Activated CD4-positive, alpha-beta memory T cell treated with anti-CD3 and anti-CD28 coated beads for 36 hours (primary cell): ENCODE results near the gene C1QBP. TPM values are rescaled to one million over a fixed set of nuclear protein-coding genes. Genes with fewer than 3 reads are reported as not detected.
A peak's percentile ranks its signal among the peaks of the same experiment; 100 is the strongest.
"Not testable (repeated sequence)": the region's sequence is repeated elsewhere in the genome, so short reads cannot be mapped to it uniquely, and the experiment has no call there.

Experiments used
- CTCF ChIA-PET: fragments of 350-600 bp; sonication (Branson Sonifier 250); formaldehyde crosslinking; loops from one replicate; lab custom pipeline; 2021; ENCODE audit warnings: antibody characterized with exemption, inconsistent platforms; lab: Charles Lee
- POLR2A ChIA-PET: fragments of 350-600 bp; sonication (Branson Sonifier 250); formaldehyde crosslinking; loops from one replicate; lab custom pipeline; 2021; ENCODE audit warnings: antibody characterized with exemption; lab: Charles Lee
- DNase-seq: peaks from one replicate; pipeline ENCODE4 v3.0.0-alpha.2; 2020
- H3K27ac Mint-ChIP-seq: one replicate; pipeline ENCODE4 v1.8.0; 2021; ENCODE audit warnings: mixed read lengths
- H3K27me3 Mint-ChIP-seq: one replicate; pipeline ENCODE4 v1.8.0; 2021; ENCODE audit warnings: mixed read lengths
- H3K36me3 Mint-ChIP-seq: one replicate; pipeline ENCODE4 v1.8.0; 2021; ENCODE audit warnings: mixed read lengths
- H3K4me1 Mint-ChIP-seq: one replicate; pipeline ENCODE4 v1.8.0; 2021; ENCODE audit warnings: low read depth, mixed read lengths
- H3K4me3 Mint-ChIP-seq: one replicate; pipeline ENCODE4 v1.8.0; 2021; ENCODE audit warnings: mild to moderate bottlenecking, mixed read lengths
- H3K9me3 Mint-ChIP-seq: one replicate; pipeline ENCODE4 v1.8.0; 2021; ENCODE audit warnings: mixed read lengths
- intact Hi-C: fragments of 100-400 bp; cut with micrococcal nuclease; formaldehyde crosslinking; loops from one replicate; pipeline ENCODE4 v1.15.1; 2023
- total RNA-seq, 2 experiments: library from RNA; stranded (reverse); gene quantifications; one replicate each; pipeline ENCODE4 v1.2.3, GENCODE V29; 2021

Gene C1QBP
- total RNA-seq, 2 experiments from 2014 or later, result 342 TPM

- H3K27me3 Mint-ChIP-seq, result no peaks in the 10 kb centered on the region
- no peaks in the 10 kb centered on the region for H3K9me3 Mint-ChIP-seq
- CTCF ChIA-PET, result interaction anchor here (2.2 kb wide), 1 partner anchor 28 kb away, joined by 11 read pairs; the partner anchor contains the start of gene C1QBP
- H3K27ac Mint-ChIP-seq, result no peak overlapping the region
- H3K36me3 Mint-ChIP-seq, result peaks cover 2% of the 10 kb centered on the region
- DNase-seq, result no peak
- H3K4me3 Mint-ChIP-seq, result peak overlapping the region; percentile 85
- POLR2A ChIA-PET, result interaction anchor here (3.7 kb wide), 1 partner anchor 18 kb away, joined by 29 read pairs; the partner anchor contains the start of genes DERL2 and MIS12
- intact Hi-C loops, result loop anchor here (5.0 kb wide), 1 partner anchor 50 kb away; the partner anchor contains the start of gene NUP88
- peaks cover 40% of the 10 kb centered on the region for H3K4me1 Mint-ChIP-seq
These were observed 28.5 kb upstream of the C1QBP start for GRCh38 chr17:5467416-5467815.

DNA sequence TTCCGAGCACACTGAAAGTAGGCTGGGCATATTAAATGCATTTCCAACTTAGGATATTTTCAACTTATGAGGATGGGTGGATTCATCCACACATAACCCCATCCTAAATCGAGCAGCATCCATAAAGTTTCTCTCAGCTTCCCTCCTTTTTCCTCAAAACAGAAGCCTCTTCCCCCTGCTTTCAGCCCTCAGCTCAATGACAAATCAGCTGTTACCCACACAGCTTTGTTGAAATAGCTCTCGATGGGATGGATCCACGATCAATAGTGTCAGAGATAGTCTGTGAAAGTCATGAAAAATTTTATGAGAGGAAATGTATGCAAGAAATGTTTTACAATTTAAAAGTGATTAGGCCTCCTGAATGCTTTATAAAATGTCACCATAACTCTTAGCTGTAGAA, 27.3 kb upstream of the C1QBP start:
- intact Hi-C loops, result loop anchor here (5.0 kb wide), 1 partner anchor 49 kb away; the partner anchor contains the start of gene NUP88
- Mint-ChIP-seq H3K27me3 (no peaks in the 10 kb centered on the region), H3K9me3 (no peaks in the 10 kb centered on the region), H3K36me3 (peaks cover 5% of the 10 kb centered on the region), H3K27ac (no peak overlapping the region), H3K4me1 (peaks cover 40% of the 10 kb centered on the region), H3K4me3 (peak overlapping the region; percentile 85)
- POLR2A ChIA-PET, result interaction anchor here (0.6 kb wide), 2 partner anchors 26 to 68 kb away, joined by 3 read pairs; no protein-coding TSS in a partner anchor
- no peak for DNase-seq
- CTCF ChIA-PET, result interaction anchor here (1.0 to 1.2 kb wide), 2 partner anchors 22 to 27 kb away, joined by 4 to 9 read pairs; partner anchors contain the start of gene C1QBP

GRCh38 chr17:5464717-5465507, 26.0 kb upstream of the C1QBP start:
- no peak overlapping the region for H3K27ac Mint-ChIP-seq

DNA sequence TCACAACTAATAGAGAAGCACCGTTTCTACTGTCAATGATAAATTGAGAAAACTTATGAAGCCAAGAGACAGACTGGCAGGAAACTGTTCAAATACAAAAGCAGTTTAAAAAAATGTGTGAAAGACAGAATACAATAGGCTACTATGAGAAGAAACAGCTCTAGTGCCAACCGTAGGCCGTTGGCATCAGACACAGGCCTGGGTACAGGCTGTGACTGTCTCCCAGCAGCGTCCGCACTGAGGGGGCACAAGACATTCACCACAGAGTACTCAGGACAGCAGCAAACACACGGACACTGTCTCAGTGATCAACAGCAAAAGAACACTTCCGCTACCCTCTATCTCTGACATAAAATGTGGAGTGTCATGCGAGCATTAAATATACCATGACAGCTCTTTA, 7.8 kb upstream of the C1QBP start:
- no peak overlapping the region for H3K27ac Mint-ChIP-seq
- no peaks in the 10 kb centered on the region for H3K9me3 Mint-ChIP-seq
- no peak for DNase-seq
- peaks cover 42% of the 10 kb centered on the region for H3K36me3 Mint-ChIP-seq
- intact Hi-C loops, result no loop called here
- H3K27me3 Mint-ChIP-seq, result no peaks in the 10 kb centered on the region
- CTCF ChIA-PET, result no interaction called here
- POLR2A ChIA-PET, result no interaction called here
- H3K4me1 Mint-ChIP-seq, result no peaks in the 10 kb centered on the region
- no peak overlapping the region for H3K4me3 Mint-ChIP-seq

More at GRCh38 chr17:5464717-5465507, 26.0 kb upstream of the C1QBP start:
- H3K4me3 Mint-ChIP-seq, result no peak overlapping the region
- intact Hi-C loops, result loop anchor here (5.0 kb wide), 1 partner anchor 48 kb away; the partner anchor contains the start of gene NUP88
- no peaks in the 10 kb centered on the region for H3K9me3 Mint-ChIP-seq
- CTCF ChIA-PET, result interaction anchor here (0.7 to 3.0 kb wide), 2 partner anchors 25 to 274 kb away, joined by 3 to 14 read pairs; partner anchors contain the start of gene C1QBP
- H3K4me1 Mint-ChIP-seq, result peaks cover 36% of the 10 kb centered on the region
- peaks cover 13% of the 10 kb centered on the region for H3K36me3 Mint-ChIP-seq
- no peak for DNase-seq
- POLR2A ChIA-PET, result no interaction called here
- no peaks in the 10 kb centered on the region for H3K27me3 Mint-ChIP-seq

DNA sequence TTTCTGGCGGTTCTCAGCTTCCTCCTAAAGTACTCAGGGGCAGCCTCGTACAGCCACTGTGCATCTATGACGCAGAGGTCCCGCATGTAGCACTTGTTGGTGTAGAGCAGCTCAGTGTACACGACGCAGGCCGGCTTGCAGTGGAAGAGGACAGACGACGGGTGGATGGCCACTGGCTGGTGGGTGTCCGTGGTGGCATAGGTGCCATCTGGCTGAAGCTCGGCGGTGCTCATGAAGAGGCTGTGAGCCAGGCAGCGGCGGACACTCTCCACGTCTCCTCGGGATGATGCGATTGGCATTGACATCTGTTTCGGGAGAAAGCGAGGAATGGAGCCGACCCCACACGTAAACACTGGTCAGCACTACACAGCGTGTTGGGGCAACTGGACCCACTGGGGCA, 5.3 kb upstream of the C1QBP start:
- Mint-ChIP-seq H3K4me3 (no peak overlapping the region), H3K27ac (no peak overlapping the region), H3K36me3 (peaks cover 35% of the 10 kb centered on the region), H3K27me3 (no peaks in the 10 kb centered on the region), H3K9me3 (no peaks in the 10 kb centered on the region), H3K4me1 (peaks cover 11% of the 10 kb centered on the region)
- ChIA-PET POLR2A (no interaction called here), CTCF (interaction anchor here (1.4 kb wide), 1 partner anchor 22 kb away, joined by 4 read pairs; no protein-coding TSS in a partner anchor)
- intact Hi-C loops, result no loop called here
- no peak for DNase-seq

DNA sequence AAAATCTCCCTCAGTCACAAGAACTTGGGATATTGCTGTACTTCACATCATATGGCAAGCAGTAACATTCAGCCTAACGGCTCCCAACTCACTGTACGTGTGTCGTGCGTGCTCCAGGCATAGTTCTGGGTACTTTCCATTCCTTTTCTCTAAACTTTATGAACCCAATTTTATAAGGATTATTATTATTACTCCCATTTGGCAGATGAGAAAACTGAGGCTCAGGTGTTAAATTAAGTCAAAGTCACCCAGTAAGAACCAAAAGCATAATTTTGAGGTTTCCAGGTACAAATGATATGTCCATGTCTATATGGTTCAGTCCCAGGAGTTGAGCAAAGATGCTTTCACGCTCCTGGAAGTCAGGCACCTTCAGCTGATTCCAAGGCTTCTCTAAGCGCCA, 4.8 kb upstream of the C1QBP start:
- POLR2A ChIA-PET, result no interaction called here
- H3K27ac Mint-ChIP-seq, result no peak overlapping the region
- no peak overlapping the region for H3K4me3 Mint-ChIP-seq
- H3K27me3 Mint-ChIP-seq, result no peaks in the 10 kb centered on the region
- CTCF ChIA-PET, result interaction anchor here (1.4 kb wide), 1 partner anchor 23 kb away, joined by 4 read pairs; no protein-coding TSS in a partner anchor
- intact Hi-C loops, result no loop called here
- H3K9me3 Mint-ChIP-seq, result no peaks in the 10 kb centered on the region
- H3K36me3 Mint-ChIP-seq, result peaks cover 34% of the 10 kb centered on the region
- H3K4me1 Mint-ChIP-seq, result peaks cover 12% of the 10 kb centered on the region
- no peak for DNase-seq

DNA sequence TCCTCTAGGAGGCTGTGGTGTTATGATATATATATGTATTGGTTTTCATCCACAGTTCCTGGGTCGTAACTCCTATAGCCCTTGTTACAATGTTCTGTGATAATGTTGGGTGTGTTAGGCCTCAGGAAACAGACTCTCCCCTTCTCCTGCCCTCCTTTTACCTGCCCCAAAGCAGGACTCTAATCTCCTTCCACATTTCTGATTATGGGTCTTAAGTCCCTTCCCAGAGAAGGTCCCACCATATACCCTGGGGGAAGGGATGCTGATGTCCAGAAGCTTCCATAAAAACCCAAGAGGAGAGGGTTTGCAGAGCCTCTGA, 450 bp upstream of the C1QBP start:
- peak overlapping the region; percentile 83 for H3K27ac Mint-ChIP-seq
- peaks cover 43% of the 10 kb centered on the region for H3K4me1 Mint-ChIP-seq
- no peak for DNase-seq
- no peaks in the 10 kb centered on the region for H3K9me3 Mint-ChIP-seq
- H3K27me3 Mint-ChIP-seq, result no peaks in the 10 kb centered on the region
- ChIA-PET CTCF (interaction anchor here (0.6 to 2.4 kb wide), 39 partner anchors 9 to 241 kb away, joined by 3 to 26 read pairs (median 5); partner anchors contain the start of genes DERL2, DHX33, MIS12 and NUP88), POLR2A (interaction anchor here (0.5 to 4.8 kb wide), 7 partner anchors 16 to 168 kb away, joined by 3 to 30 read pairs (median 6); partner anchors contain the start of genes DERL2, MIS12, NUP88 and RPAIN)
- intact Hi-C loops, result loop anchor here (1.0 to 5.0 kb wide), 5 partner anchors 20 to 242 kb away; partner anchors contain the start of genes DERL2, MIS12 and NUP88
- H3K36me3 Mint-ChIP-seq, result peaks cover 42% of the 10 kb centered on the region
- peak overlapping the region; percentile 82 for H3K4me3 Mint-ChIP-seq

DNA sequence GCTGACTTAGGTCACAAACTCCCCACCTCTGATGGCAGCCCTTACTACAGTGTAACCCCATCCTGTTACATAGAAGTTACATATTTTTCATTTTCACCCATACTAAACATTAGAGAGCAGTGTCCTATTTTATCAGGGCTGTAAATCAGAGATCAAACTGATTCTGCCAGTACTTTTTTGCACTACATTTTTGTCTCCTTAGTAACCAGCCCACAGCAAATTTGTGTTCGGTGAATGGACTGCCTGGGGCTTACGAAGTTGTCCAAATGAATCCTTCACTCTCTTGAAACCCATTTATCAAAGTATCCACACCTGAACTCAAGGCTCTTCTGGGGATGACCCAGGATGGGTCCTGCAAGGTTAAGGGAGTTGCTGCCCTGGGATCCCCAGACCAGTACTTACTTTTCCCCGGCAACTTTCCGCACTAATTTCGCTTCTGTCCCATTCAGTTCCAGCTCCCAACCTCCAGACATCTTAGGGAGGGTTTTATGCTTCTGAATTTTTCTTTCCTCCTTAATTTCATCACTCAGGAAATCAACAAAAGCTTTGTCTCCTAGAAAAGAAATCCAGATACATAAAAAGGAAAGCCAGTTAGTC, 1.1 kb downstream of the C1QBP start:
- no peak for DNase-seq
- H3K27ac Mint-ChIP-seq, result peak overlapping the region; percentile 79
- intact Hi-C loops, result loop anchor here (5.0 kb wide), 2 partner anchors 49 to 241 kb away; partner anchors contain the start of genes DERL2 and MIS12
- CTCF ChIA-PET, result interaction anchor here (1.0 to 2.4 kb wide), 5 partner anchors 19 to 68 kb away, joined by 3 to 26 read pairs (median 10); partner anchors contain the start of genes NUP88 and RPAIN
- H3K4me1 Mint-ChIP-seq, result peaks cover 43% of the 10 kb centered on the region
- POLR2A ChIA-PET, result interaction anchor here (1.5 to 4.8 kb wide), 2 partner anchors 19 to 31 kb away, joined by 6 to 30 read pairs; partner anchors contain the start of genes DHX33, NUP88 and RPAIN
- H3K9me3 Mint-ChIP-seq, result no peaks in the 10 kb centered on the region
- H3K4me3 Mint-ChIP-seq, result peak overlapping the region; percentile 82
- H3K36me3 Mint-ChIP-seq, result peaks cover 48% of the 10 kb centered on the region
- H3K27me3 Mint-ChIP-seq, result no peaks in the 10 kb centered on the region

GRCh38 chr17:5435781-5436315, 3.1 kb downstream of the C1QBP start:
- H3K4me3 Mint-ChIP-seq, DNase-seq, H3K27me3 Mint-ChIP-seq, H3K9me3 Mint-ChIP-seq, CTCF ChIA-PET: not testable (repeated sequence)
- intact Hi-C loops, result loop anchor here (5.0 kb wide), 2 partner anchors 51 to 239 kb away; partner anchors contain the start of genes DERL2 and MIS12
- peak overlapping the region; percentile 72 for H3K27ac Mint-ChIP-seq
- peaks cover 58% of the 10 kb centered on the region for H3K36me3 Mint-ChIP-seq
- H3K4me1 Mint-ChIP-seq, result peaks cover 45% of the 10 kb centered on the region
- POLR2A ChIA-PET, result interaction anchor here (4.8 kb wide), 1 partner anchor 17 kb away, joined by 30 read pairs; the partner anchor contains the start of genes NUP88 and RPAIN

DNA sequence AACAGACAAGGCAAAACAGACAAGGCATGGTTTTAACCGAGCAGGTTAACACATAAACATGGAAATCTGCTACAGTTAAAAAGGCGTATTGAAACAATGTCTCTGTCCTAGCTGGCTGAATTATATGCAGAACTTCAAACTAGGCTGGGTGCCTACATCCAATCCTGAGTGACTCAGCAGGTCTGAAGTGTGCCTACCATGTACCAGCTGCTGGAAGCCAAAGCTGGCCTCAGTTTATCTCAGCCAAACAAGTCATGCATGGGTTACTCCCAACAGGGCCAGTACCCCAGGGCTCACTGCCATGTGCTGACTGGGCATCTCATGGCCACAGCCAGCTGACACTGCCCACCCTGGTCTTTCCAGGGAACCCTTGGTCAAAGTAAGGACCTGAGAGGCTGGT, 4.0 kb downstream of the C1QBP start:
- peaks cover 62% of the 10 kb centered on the region for H3K36me3 Mint-ChIP-seq
- no peaks in the 10 kb centered on the region for H3K9me3 Mint-ChIP-seq
- peaks cover 41% of the 10 kb centered on the region for H3K4me1 Mint-ChIP-seq
- H3K27me3 Mint-ChIP-seq, result no peaks in the 10 kb centered on the region
- intact Hi-C loops, result loop anchor here (5.0 kb wide), 2 partner anchors 52 to 238 kb away; partner anchors contain the start of genes DERL2 and MIS12
- H3K27ac Mint-ChIP-seq, result peak overlapping the region; percentile 69
- no peak for DNase-seq
- ChIA-PET POLR2A (no interaction called here), CTCF (no interaction called here)
- no peak overlapping the region for H3K4me3 Mint-ChIP-seq

DNA sequence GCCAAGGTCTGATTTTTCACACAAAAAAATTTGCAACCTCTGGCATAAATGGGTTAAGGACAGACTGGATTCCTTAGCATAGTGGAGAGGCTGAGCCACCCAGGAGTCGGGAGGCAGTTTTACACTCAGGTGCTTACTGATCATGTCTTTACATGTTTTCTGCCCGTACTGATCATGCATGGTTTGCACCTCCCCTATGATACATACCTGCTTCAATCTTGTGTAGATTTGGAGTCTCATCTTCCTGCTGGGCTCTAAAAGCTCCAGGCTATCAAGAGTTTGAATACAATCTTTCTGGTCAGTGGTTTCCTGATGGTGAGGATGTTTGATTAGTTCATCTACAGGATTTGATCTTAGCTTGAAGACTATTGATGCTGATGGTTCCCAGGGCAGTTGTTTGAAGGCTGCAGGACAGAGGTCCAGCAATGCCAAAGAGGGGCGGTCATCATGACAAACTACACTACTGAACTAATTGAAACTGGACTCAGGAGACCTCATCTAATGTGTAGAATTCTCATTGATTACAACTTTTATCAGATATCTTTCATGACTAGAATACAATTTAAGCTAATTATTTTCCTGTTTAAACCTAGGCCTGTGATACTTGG, 6.9 kb downstream of the C1QBP start:
- intact Hi-C loops, result no loop called here
- ChIA-PET POLR2A (interaction anchor here (1.3 to 1.5 kb wide), 2 partner anchors 11 to 21 kb away, joined by 3 to 5 read pairs; no protein-coding TSS in a partner anchor), CTCF (no interaction called here)
- Mint-ChIP-seq H3K36me3 (peaks cover 59% of the 10 kb centered on the region), H3K9me3 (no peaks in the 10 kb centered on the region), H3K4me3 (no peak overlapping the region), H3K27ac (peak overlapping the region; percentile 59), H3K27me3 (no peaks in the 10 kb centered on the region), H3K4me1 (peaks cover 20% of the 10 kb centered on the region)
- DNase-seq, result no peak
